Keratinocyte (primary cell): ENCODE measurements around the gene DPM2. TPM values are rescaled to one million over a fixed set of nuclear protein-coding genes. Genes with fewer than 3 reads are reported as not detected.

ENCODE experiments used
- DNase-seq: peaks from one replicate; pipeline ENCODE4 v3.0.0-alpha.2; 2011; ENCODE audit warnings: low read depth, missing footprints, low spot score
- FAIRE-seq: peaks from 2 replicates; lab custom pipeline; 2011; peaks lifted over from hg19 to GRCh38; lab: Jason Lieb, UNC
- H2AFZ ChIP-seq: 2 replicates; pipeline ENCODE4 v1.6.0; 2012; ENCODE audit warnings: low read length, control low read depth, inconsistent platforms; ENCODE audit not compliant: control insufficient read depth
- H3K27ac ChIP-seq: 2 replicates; pipeline ENCODE4 v1.5.1; 2011; ENCODE audit warnings: low read length; ENCODE audit not compliant: control insufficient read depth, insufficient read depth
- H3K27me3 ChIP-seq: 3 replicates; pipeline ENCODE4 v1.6.0; 2011; ENCODE audit warnings: low read length; ENCODE audit not compliant: control insufficient read depth, insufficient read depth; ENCODE audit errors: extremely low read depth
- H3K36me3 ChIP-seq, 2 experiments: 2 replicates in 1 of 2; 3 replicates in 1 of 2; pipeline ENCODE4 v1.5.1; 2011; ENCODE audit warnings: low read length in 2 of 2, mild to moderate bottlenecking in 1 of 2; ENCODE audit not compliant: control insufficient read depth in 2 of 2, insufficient read depth in 2 of 2; ENCODE audit errors: extremely low read depth in 1 of 2
- H3K4me1 ChIP-seq: 3 replicates; pipeline ENCODE4 v1.5.1; 2011; ENCODE audit warnings: low read length; ENCODE audit not compliant: control insufficient read depth, insufficient read depth; ENCODE audit errors: extremely low read depth
- H3K4me2 ChIP-seq: 3 replicates; pipeline ENCODE4 v1.6.0; 2011; ENCODE audit warnings: low read depth, low read length; ENCODE audit not compliant: control insufficient read depth, insufficient read depth; ENCODE audit errors: extremely low read depth
- H3K4me3 ChIP-seq, 3 experiments: fragments of 200-600 bp in 1 of 3; sonication (generic) in 1 of 3; 2 replicates in 2 of 3; 3 replicates in 1 of 3; pipeline ENCODE4 v1.5.1; 2011 to 2016; ENCODE audit warnings: low read length in 3 of 3, mild to moderate bottlenecking in 3 of 3, control low read depth in 2 of 3, inconsistent platforms in 1 of 3, low read depth in 1 of 3, mixed read lengths in 1 of 3, mixed run types in 1 of 3, moderate library complexity in 1 of 3; ENCODE audit not compliant: control insufficient read depth in 2 of 3, insufficient read depth in 2 of 3; ENCODE audit errors: extremely low read depth in 1 of 3
- H3K79me2 ChIP-seq: 2 replicates; pipeline ENCODE4 v1.6.0; 2012; ENCODE audit warnings: low read length; ENCODE audit not compliant: control insufficient read depth, insufficient read depth
- H3K9ac ChIP-seq: 3 replicates; pipeline ENCODE4 v1.6.0; 2011; ENCODE audit warnings: low read length; ENCODE audit not compliant: control insufficient read depth, insufficient read depth; ENCODE audit errors: extremely low read depth
- H3K9me1 ChIP-seq: 3 replicates; pipeline ENCODE4 v1.6.0; 2011; ENCODE audit warnings: low read length; ENCODE audit not compliant: control insufficient read depth, insufficient read depth; ENCODE audit errors: extremely low read depth
- H3K9me3 ChIP-seq: 2 replicates; pipeline ENCODE4 v1.5.1; 2012; ENCODE audit warnings: low read depth, low read length; ENCODE audit not compliant: control insufficient read depth
- H4K20me1 ChIP-seq: 3 replicates; pipeline ENCODE4 v1.6.0; 2011; ENCODE audit warnings: low read length; ENCODE audit not compliant: control insufficient read depth, insufficient read depth; ENCODE audit errors: extremely low read depth
- CTCF ChIP-seq, 3 experiments: IDR thresholded peaks in 1 of 3; conservative IDR thresholded peaks in 1 of 3; optimal IDR thresholded peaks in 1 of 3; 2 replicates in 2 of 3; 3 replicates in 1 of 3; pipeline versions ENCODE3 to v1.5.1; 2011; ENCODE audit warnings: low read length in 3 of 3, mild to moderate bottlenecking in 3 of 3, moderate library complexity in 2 of 3, control low read depth in 1 of 3, inconsistent platforms in 1 of 3; ENCODE audit not compliant: insufficient read depth in 2 of 3; ENCODE audit errors: extremely low read depth in 1 of 3
- EZH2 ChIP-seq: IDR thresholded peaks from one replicate; pipeline ENCODE4 v1.6.1; 2012; ENCODE audit warnings: inconsistent platforms, mild to moderate bottlenecking, low read length, moderate library complexity
- dilution Hi-C: fragments of 300-500 bp; cut with MboI; formaldehyde crosslinking; loops from one replicate; pipeline ENCODE4 v1.7.0; 2020; ENCODE audit warnings: low sequenced_read_pairs; ENCODE audit not compliant: extremely low pct_ligation_motif_present
- polyA plus RNA-seq, 5 experiments: library from polyadenylated mRNA; depleted of rRNA in 3 of 5; stranded (reverse) in 3 of 5; stranded (forward) in 1 of 5; unstranded in 1 of 5; fragments of >200 nt; gene quantifications; 1 replicate in 1 of 5; 2 replicates in 3 of 5; 3 replicates in 1 of 5; pipeline versions ENCODE4 v1.2.1 to v1.2.3, GENCODE V29; 2011 to 2012; ENCODE audit warnings: missing spikeins in 2 of 5, low read depth in 1 of 5, low replicate concordance in 1 of 5

DPM2 gene
- polyA plus RNA-seq, 1 donor (not counting 4 experiments of a cell fraction or from before 2014, with no cell fraction given): 31.1 TPM

- Histone ChIP-seq H3K27ac (no peak overlapping the region), H3K4me1 (peaks cover 5% of the 10 kb centered on the region), H3K9me3 (no peaks in the 10 kb centered on the region), H4K20me1 (peaks cover 9% of the 10 kb centered on the region), H3K36me3 (peaks cover 5 to 10% of the 10 kb centered on the region in 2 experiments), H3K9ac (no peak overlapping the region), H3K27me3 (no peaks in the 10 kb centered on the region), H3K9me1 (no peaks in the 10 kb centered on the region), H3K4me2 (no peak overlapping the region), H3K79me2 (no peaks in the 10 kb centered on the region), H2AFZ (no peak overlapping the region), H3K4me3 (no peak overlapping the region)
- FAIRE-seq (no peak), DNase-seq (no peak)
- TF ChIP-seq CTCF (optimal IDR thresholded peaks at IDR 0.05 in 1 of 3, IDR thresholded peaks at IDR 0.05 in 1 of 3, conservative IDR thresholded peaks at IDR 0.05 in 1 of 3; ENCODE audit: extremely low read depth in 1 of 3, insufficient read depth in 2 of 3, low read length in 3 of 3) (no peak), EZH2 (no peak)
- dilution Hi-C loops: loop anchor here (25.0 kb wide), 1 partner anchor 119 kb away; the partner anchor contains the start of genes NAIF1 and SLC25A25
Observed at GRCh38 chr9:127943011-127943662, 5.5 kb upstream of the DPM2 start.

DNA sequence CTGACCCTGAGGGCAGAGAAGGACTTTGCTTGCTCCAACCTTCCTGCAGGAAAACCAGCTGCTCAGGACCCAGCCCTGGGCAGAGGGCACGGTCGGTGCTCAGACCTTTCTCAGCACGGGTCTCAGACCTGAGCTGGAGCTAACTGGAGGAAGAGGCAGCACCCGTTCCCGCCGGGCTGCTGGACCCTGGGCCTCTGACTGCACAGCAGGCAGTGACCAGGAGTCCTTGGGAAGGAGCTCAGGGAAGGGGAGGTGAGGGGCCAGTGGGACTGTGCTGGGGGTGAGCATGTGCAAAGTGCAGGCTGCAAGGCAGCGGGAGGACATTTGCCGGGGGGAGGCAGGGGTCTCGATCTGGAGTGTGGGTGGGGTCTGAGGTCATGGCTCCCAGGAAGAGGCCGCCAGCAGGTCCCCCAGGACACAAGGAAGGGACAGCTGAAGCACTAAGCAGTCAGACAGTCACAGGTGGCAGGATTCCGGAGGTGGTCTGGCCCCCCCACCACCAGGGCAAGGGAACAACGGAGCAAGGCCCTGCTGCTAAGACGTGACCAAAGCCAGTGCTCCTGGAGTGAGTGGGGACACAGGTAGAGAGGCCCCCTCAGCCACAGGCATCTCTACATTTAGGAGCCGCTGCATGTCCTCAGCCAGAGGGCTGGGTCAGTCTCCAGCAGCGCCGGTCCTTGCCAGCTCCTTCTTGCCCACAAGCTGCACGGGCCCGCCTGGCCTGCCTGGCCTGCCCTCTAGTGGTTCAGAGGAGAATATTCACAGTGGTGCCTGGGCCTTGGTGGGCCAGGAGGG, 4.8 kb upstream of the DPM2 start:
- no peaks in the 10 kb centered on the region for H3K27me3 ChIP-seq
- no peak overlapping the region for H3K27ac ChIP-seq
- TF ChIP-seq CTCF (optimal IDR thresholded peaks at IDR 0.05 in 1 of 3, IDR thresholded peaks at IDR 0.05 in 1 of 3, conservative IDR thresholded peaks at IDR 0.05 in 1 of 3; ENCODE audit: extremely low read depth in 1 of 3, insufficient read depth in 2 of 3, low read length in 3 of 3): peak in 2 of 3 experiments; percentile 87 to 91
- TF ChIP-seq EZH2: no peak
- peaks cover 9% of the 10 kb centered on the region for H4K20me1 ChIP-seq
- H3K9me3 ChIP-seq: no peaks in the 10 kb centered on the region
- H3K79me2 ChIP-seq: peaks cover 1% of the 10 kb centered on the region
- H3K4me1 ChIP-seq: peaks cover 8% of the 10 kb centered on the region
- no peak overlapping the region for H3K4me2 ChIP-seq
- H3K4me3 ChIP-seq: no peak overlapping the region
- DNase-seq (no peak), FAIRE-seq (no peak)
- H3K9ac ChIP-seq: no peak overlapping the region
- H3K36me3 ChIP-seq: peaks cover 5 to 10% of the 10 kb centered on the region in 2 experiments
- dilution Hi-C loops: loop anchor here (25.0 kb wide), 1 partner anchor 120 kb away; the partner anchor contains the start of genes NAIF1 and SLC25A25
- no peaks in the 10 kb centered on the region for H3K9me1 ChIP-seq
- no peak overlapping the region for H2AFZ ChIP-seq
